Fibroblast of peridontal ligament (primary cell): ENCODE results near the gene ATAD3B.
"Not testable (repeated sequence)": the region's sequence is repeated elsewhere in the genome, so short reads cannot be mapped to it uniquely, and the experiment has no call there.

ENCODE experiments used
- DNase-seq: peaks from one replicate; pipeline ENCODE4 v3.0.0-alpha.2; 2010; ENCODE audit errors: extremely low read depth

The ATAD3B gene

DNA sequence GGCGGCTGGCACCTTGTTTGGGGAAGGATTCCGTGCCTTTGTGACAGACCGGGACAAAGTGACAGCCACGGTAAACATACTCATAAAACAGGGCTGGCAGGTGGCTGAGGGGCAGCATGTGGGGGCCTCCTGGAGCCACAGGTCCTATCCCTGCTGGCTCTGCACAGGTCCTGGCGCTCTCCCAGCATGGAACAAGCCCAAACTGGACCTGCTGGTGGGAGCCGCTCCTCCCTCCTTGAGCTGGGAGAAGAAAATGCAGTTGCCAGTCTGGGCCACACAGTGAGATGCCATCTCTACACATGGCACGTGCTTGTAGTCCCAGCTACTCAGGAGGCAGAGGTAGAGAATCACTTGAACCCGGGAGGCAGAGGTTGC is 19.2 kb upstream of the ATAD3B start:
- not testable (repeated sequence) for DNase-seq

DNA sequence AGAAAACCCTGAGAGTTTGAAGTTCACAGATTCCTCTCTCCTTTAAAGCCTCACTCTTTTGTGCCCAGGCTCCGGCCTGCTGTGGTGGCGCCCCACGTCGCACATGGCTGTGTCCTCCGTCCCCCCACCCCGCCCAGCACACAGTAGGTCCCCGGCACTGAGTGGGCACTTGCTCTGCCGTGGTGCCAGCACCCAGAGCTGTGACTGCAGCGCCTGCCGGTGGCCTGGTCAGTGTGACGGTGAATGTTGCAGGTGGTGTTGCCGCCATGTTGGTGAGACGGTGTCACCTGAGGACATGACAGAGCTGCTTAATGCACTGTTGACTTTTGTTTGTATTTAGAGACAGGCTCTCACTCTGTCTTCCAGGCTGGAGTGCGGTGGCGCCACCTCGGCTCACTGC is 18.7 kb upstream of the ATAD3B start:
- no peak for DNase-seq

DNA sequence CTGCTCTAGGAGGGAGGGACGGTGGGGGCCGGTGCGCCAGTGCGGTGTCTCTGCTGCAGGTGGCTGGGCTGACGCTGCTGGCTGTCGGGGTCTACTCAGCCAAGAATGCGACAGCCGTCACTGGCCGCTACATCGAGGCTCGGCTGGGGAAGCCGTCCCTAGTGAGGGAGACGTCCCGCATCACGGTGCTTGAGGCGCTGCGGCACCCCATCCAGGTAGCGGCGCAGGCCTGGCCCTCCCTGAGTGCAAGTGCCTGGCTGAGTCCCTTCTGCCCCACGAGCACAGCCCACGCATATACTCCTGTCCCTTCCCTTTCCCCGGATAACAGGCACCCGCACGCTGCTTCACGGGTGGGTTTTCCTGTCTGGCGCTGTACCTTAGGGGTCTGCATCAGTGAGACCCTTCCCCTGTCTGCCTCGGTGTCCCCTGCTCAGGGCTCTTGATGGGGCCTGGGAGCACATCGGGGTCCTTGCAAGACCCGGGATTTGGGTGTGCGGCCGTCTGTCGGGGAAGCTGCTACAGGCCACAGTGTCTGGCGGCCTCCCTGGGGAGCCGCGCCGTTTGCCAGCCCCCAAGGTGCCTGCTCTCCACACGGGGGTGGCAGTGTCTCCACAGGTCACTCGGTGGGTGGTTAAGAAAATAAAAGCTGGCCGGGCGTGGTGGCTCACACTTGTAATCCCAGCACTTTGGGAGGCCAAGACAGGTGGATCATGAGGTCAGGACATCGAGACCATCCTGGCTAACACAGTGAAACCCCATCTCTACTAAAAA is 17.1 kb upstream of the ATAD3B start:
- DNase-seq: not testable (repeated sequence)

DNA sequence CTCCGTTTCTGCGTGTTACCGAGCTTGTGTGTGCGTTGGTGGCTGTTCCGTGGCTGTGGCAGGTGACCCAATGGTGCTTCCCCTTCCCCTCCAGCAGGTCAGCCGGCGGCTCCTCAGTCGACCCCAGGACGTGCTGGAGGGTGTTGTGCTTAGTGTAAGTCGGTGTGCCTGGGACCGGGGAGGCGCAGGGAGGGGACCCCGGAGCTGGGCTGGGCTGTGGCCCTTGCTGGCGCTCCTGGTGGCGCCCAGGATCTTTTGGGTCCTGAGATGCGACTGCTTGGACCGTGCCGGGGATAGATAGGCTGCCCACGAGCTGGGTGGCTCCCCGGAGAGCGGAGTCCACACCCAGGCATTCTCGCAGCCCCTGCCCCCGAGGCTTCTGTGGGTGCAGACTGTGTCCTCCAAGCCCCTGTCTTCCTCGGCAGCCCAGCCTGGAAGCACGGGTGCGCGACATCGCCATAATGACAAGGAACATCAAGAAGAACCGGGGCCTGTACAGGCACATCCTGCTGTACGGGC is 16.1 kb upstream of the ATAD3B start:
- no peak for DNase-seq

DNA sequence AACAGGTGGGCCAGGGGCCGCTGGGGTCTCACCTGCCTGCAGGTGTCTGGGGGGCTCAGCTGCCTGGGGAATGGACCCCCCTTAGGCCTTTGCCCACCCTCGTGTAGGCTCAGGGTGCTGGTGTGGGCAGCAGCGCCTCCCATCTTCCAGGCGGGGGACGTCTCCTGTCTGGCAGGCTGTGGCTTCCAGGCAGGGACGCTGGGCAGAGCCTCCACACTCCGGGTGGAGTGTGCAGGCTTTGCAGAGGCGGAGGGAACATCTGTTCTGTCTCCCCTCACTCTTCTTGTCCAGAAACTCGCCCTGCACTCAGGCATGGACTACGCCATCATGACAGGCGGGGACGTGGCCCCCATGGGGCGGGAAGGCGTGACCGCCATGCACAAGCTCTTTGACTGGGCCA is 15.6 kb upstream of the ATAD3B start:
- DNase-seq: not testable (repeated sequence)

DNA sequence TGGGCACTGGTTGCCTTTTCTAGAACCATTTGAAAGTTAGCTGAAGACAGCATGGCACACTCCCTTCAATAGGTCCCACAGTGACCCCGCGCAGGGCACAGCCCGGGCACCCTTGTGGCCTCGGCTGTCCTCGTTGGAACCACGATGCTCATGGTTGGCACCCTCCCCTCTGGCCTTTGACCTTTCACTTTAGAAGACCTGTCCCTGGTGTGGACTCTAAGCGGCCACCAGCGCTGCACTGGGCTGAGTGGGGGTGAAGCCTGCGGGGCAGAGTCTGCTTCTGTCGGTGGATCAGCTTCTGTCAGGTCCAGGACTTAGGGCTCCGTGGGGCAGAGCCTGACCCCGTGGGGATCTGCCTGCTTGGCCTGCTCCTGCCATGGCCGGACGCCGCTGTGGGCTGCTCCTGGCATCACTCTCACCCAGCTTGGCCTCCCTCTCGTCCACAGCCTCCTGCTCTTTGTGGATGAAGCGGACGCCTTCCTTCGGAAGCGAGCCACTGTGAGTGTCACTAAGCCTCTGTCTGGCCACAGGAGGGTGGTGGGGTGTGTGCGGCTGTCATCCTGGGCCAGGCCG is 14.8 kb upstream of the ATAD3B start:
- not testable (repeated sequence) for DNase-seq

DNA sequence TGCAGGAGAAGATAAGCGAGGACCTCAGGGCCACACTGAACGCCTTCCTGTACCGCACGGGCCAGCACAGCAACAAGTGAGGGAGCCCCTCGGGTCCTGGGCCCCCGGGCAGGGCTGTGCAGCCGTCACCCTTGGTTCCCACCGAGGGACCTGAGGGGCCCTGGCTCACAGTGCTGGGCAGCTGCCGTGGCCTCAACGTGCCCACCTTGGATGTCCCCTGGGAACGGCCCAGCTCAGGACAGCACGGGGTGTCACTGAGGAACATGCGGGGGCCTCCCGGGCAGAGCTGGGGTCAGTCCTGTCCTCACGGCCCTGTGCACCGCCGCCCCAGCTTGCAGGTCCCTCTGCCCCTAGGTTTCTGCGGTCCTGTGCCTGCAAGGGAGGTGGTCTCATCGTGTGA is 12.4 kb upstream of the ATAD3B start:
- DNase-seq: not testable (repeated sequence)

DNA sequence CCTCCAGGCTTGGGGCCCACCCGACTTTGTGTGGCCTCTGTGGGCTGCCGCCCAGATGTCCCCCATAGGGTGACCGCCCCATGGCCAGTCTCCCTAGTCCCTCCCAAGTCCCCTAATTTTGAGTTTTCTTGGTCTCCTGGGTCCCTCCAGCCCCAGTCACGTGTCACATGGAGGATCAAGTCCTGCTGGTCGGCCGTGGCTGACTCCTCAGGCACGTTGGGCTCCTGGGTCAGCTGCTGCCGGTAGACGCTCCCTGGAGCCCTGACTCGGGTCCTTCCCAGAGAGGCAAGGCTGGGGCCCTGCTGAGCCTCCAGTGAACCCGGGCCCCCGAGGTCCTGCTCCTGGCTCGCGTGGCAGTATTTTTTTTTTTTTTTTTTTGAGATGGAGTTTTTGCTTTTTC is 11.9 kb upstream of the ATAD3B start:
- DNase-seq: not testable (repeated sequence)

DNA sequence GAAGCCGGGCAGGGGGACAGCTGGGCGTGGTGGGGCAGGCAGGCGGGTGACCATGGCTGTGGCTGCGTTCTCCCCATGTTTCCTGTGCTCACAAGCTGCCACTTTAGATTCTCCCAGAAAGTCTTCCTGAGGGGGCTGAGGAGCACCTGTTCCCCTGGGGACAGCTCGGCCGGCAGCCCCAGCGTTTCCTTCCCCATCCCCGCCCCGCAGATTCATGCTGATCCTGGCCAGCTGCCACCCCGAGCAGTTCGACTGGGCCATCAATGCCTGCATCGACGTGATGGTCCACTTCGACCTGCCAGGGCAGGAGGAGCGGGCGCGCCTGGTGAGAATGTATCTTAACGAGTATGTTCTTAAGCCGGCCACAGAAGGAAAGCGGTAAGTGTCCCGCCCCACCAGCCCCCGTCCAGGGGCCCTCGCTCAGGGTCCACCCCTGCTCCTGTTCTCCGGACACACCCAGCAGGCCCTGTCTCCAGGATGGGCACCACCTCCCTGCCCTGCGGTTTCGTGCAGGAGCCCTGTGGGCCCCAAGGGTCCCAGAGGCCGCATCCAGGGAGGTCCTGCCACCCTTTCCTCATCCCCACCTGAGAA is 10.9 kb upstream of the ATAD3B start:
- no peak for DNase-seq

DNA sequence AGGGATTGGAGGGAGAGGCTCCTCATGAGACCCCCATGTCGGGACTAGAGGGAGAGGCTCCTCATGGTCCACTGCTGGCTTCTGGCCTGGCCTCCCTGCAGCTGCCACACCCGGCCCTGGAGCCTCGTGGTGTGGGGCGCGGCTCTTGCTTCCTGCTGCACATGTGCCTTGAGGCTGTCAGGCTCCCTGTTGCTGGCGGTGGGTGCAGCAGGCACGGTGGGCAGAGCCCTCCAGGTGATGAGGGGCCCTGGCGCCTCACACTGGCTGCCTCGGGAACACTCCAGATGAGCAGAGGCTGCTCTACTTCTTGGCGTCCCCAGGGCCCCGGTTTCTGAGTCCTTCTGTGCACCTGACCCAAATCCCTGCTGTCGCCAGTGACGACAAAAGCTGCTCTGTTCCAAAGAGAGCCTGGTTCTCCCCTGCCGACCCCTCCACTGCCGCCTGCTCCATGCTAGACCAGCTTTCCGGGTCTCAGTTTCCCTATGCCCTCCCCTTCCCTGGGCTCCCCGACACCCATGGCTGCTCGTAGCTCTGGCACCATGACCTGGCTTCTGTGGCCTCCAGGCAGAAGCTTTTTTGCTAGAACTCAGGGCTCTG is 9.7 kb upstream of the ATAD3B start:
- DNase-seq: no peak

DNA sequence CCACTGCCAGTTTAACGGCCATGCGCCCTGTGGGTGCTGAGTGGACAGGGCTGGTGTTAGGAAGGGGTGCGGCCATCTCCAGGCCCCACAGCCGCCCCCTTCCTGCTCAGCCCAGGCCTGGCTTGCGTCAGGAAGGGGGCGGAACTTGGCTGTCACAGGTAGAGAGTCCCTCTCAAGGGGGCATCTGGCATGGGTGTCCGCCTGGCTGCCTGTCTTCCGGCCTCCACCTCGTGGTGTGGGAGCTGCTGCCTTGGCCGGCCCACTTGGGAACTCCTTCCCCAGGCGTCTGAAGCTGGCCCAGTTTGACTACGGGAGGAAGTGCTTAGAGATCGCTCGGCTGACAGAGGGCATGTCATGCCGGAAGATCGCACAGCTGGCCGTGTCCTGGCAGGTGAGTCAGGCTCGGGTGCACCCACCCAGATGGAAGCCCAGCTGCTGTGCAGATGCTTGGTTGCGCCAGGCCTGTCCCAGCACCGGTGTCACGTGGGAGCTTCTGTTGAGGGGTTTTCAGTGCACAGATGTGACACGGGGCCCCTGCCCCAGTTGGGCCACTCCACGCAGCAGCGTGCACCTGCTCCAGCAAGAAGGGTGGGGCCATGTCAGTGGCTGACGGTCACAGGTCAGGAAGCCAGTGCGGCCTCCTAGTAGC is 9.1 kb upstream of the ATAD3B start:
- peak; percentile 10 for DNase-seq

DNA sequence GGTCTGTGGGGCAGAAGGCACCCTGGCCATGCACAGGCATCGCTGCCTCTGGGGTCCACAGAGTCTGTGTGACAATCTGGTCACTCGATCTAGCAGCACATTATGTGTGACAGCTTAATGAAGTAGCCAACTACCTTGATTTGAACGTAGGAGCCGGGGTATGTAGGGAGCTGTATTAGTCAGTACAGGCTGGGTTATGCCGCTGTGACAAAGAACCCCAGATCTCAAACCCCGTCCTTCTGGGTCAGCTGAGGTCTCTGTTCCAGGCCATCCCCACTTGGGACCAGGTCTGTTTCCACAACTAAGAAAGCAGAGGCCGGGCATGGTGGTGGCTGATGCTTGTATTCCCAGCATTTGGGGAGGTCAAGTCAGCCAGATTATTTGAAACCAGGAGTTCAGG is 8.3 kb upstream of the ATAD3B start:
- no peak for DNase-seq

DNA sequence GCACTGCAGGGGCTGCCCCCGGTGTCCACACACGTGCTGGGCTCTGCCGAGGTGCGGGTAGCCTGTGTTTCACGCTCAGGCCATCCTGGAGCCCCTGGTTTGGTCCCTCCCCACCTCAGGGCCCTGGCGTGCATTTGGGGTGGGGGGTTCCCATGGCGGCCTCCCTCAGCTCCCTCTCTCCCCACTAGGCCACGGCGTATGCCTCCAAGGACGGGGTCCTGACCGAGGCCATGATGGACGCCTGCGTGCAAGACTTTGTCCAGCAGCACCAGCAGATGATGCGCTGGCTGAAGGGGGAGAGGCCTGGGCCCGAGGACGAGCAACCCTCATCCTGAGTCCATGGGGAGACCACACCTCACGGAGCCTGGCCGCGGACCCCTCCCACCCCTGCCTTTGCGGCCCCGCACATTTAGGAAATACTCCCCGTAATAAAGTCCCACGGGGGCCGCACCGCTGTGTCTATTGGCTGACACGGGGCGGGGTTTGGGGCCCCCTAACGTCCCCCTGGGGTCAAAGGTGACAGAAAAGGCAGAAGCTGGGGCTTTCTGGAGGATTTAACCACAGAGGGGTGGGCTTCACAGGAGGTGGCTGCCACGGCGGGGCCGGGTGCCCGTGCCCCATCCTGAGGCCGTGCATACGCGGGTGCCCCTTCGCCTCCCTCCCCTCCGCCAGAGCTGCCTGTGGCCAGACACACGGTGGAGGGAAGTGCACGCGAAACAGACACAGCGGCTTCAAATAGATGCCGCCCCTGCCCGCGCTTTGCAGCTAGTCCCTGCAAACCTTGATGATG is 3.2 kb upstream of the ATAD3B start:
- DNase-seq: not testable (repeated sequence)

DNA sequence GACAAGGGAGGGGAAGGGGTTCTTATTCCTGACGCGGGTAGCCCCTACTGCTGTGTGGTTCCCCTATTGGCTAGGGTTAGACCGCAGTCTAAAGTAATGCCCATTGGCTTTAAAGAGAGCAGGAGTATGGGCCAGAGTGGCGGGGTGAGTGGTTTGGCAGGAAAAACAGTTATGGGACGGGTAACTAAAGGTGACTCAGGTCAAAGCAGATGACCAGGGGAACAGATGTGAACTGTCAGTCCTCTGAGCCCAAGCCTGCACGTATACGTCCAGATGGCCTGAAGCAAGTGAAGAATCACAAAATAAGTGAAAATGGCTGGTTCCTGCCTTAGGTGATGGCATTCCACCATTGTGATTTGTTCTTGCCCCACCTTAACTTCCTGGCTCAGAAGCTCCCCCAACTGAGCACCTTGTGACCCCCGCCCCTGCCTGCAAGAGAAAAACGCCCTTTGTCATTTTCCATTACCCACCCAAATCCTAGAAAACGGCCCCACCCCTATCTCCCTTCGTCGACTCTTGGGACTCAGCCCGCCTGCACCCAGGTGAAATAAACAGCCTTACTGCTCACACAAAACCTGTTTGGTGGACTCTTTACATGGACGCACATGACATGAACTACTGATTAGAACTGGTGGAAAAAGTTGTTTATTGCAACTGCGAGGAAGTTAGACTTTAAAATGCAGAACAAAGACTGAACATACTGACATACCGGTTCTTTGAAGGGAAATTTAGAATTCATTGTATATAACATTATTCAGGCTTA is 758 bp upstream of the ATAD3B start:
- DNase-seq: no peak

DNA sequence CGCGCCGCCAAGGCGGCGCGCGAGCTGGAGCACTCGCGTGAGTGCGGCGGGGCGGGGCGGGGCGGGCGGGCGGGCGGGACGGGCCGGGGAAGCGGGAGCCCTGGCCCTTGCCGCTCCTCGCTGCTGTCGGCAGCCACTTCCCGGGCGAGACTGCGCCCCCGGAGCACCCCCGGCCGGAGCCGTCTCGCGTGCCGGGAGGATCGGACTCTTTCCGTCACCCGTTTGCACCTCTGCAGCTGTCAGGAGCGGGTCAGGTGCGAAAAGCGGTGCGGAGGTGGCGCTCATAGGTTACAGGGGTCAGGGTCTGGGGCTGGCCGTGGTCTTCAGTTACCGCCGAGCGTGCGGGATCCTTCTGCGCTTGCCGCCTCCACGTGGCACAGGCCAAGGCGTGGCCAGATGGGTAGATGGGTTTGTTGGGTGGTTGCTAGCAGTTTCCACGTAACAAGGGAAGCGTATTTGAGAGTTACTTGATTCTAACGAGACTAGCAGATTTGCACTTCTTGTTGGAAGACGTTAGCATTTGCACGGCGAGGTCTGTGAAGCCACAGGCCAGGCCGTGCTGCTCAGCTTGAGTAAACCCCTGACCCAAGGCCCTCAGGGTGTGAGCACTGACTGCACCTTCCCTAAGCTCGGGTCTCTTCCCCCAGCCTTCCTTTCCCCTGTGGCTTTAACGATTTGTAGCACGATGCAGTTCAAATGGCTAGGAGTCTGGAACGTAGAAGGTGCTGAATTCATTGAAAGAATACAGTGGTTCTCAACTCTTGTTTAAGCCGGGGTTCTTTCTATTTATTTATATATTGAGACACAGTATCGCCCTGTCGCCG is 700 bp downstream of the ATAD3B start:
- DNase-seq: peak; percentile 4

DNA sequence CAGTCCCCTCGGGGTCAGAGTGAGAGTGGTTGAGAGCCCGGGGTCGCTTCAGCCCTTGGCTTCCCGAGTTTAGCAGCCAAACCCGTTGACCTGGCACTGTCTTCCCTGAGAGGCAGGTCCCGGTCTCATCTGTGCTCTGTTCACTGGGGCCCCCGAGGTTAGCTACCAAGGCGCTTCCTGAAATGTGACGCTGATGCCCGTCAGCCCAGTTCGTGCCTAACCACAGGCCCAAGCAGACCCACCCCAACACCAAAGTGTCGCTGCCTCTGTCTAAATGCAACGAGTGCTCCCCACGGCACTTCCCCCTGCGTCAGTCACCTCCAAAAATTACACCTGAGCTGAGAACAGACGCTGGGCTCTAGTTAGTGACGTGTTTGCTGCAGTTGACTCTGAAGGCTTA is 4.4 kb downstream of the ATAD3B start:
- not testable (repeated sequence) for DNase-seq

DNA sequence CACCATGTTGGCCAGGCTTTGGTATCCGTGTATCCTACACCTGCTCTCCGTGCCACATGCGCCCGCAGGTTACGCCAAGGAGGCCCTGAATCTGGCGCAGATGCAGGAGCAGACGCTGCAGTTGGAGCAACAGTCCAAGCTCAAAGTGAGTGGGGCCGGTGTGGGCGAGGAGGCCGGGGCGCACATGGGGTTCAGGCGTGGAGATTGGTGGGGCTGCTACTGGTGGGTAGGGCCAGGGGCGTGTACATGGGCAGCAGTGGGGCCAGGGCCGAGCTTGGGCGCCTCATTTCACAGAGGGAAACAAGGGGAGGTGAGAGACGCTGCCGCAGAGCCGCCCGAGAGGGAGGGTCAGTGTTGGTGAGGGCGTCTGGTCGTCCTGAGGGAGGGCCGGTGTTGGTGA is 5.6 kb downstream of the ATAD3B start:
- no peak for DNase-seq

DNA sequence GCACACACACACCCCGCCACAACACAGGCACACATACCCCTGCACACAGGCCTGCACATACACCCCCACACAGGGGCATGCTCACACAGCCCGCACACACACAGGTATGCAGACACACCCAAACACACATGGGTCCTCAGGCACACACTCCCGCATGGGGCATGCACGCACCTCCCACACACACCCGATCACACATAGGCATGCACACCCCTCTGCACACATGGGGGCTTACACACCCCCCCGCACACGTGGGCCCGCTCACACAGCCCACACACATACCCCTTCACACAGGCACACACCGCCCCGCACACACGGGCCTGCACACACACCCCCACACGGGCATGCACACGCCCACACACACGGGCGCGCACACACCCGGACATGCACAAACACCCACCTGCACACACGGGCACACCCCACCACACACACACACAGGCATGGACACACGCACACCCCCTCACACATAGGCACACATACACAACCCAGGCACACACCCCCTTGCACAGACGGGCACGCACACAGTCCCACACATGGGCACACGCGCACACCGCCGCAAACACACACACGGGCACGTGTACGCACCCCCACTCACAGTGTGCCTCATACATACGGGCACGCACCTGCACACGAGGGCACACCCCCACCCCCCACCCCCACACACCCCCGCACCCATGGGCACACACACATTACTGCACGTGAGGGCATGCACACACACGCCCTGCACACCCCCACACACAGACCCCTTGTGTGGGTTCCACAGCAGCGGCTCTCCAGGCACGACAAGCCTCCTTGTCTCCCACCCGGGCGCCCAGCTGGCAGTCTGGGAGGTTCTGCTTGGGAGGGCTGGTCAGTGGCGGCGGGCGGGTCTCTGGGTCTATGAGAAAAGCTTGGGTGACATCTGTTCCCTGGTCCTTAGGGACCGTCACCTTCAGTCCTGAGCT is 8.3 kb downstream of the ATAD3B start:
- DNase-seq: no peak

DNA sequence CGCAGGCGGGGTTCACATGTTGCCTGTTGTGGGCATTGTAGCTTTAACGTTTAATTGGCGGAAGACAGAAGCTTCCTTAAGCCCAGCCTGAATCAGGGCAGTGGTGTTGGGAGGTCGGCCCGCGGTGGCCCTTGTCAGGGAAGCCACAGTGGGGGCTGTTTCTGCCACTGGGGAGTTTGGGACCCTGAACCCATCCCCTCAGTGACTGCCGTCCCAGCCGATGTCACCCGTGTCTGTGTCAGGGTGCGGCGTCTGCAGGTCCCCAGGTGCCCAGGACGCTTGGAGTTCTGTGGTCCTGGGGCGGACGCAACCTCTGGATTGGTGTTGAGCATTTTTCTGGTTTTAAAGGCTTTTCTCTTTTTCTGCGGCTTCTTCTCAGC is 8.9 kb downstream of the ATAD3B start:
- not testable (repeated sequence) for DNase-seq
